HepG2 (cell line): ENCODE results near the gene SYVN1. TPM values are rescaled to one million over a fixed set of nuclear protein-coding genes. Genes with fewer than 3 reads are reported as not detected.
A peak's percentile ranks its signal among the peaks of the same experiment; 100 is the strongest.

Source experiments
- DNMT1 ChIP-seq: sonication (generic); formaldehyde crosslinking; IDR thresholded peaks from 2 replicates; pipeline ENCODE4 v1.5.1; 2020; ENCODE audit warnings: mild to moderate bottlenecking, missing genetic modification reagents
- FOXM1 ChIP-seq: sonication (generic); formaldehyde crosslinking; IDR thresholded peaks from 2 replicates; pipeline ENCODE4 v1.5.0; 2020; ENCODE audit warnings: missing genetic modification reagents
- MED1 ChIP-seq: sonication (generic); formaldehyde crosslinking; IDR thresholded peaks from 2 replicates; pipeline ENCODE4 v1.4.0; 2020; ENCODE audit warnings: missing genetic modification reagents
- RFXAP ChIP-seq: sonication (generic); formaldehyde crosslinking; IDR thresholded peaks from 2 replicates; pipeline ENCODE4 v1.4.0; 2020; ENCODE audit warnings: missing genetic modification reagents, borderline replicate concordance
- SP2 ChIP-seq: sonication (generic); formaldehyde crosslinking; IDR thresholded peaks from 2 replicates; pipeline ENCODE4 v1.5.1; 2020; ENCODE audit warnings: mild to moderate bottlenecking, missing genetic modification reagents
- ZKSCAN1 ChIP-seq: fragments of 150-350 bp; IDR thresholded peaks from 2 replicates; pipeline ENCODE4 v1.6.1; 2014; ENCODE audit warnings: low read length
- ZNF230 ChIP-seq: sonication (generic); formaldehyde crosslinking; IDR thresholded peaks from 2 replicates; pipeline ENCODE4 v1.4.0; 2020; ENCODE audit warnings: mild to moderate bottlenecking, missing genetic modification reagents
- ZNF616 ChIP-seq: sonication (generic); formaldehyde crosslinking; IDR thresholded peaks from 2 replicates; pipeline ENCODE4 v1.5.0; 2020; ENCODE audit warnings: low read depth, mild to moderate bottlenecking, missing genetic modification reagents
- ZSCAN22 ChIP-seq: sonication (generic); formaldehyde crosslinking; IDR thresholded peaks from 2 replicates; pipeline ENCODE4 v1.4.0; 2020; ENCODE audit warnings: mild to moderate bottlenecking, missing genetic modification reagents
- polyA plus RNA-seq, 8 experiments: library from polyadenylated mRNA; depleted of rRNA in 3 of 8; stranded (reverse) in 7 of 8; unstranded in 1 of 8; fragments of >200 nt; fragmentation: Illumina TruSeq in 4 of 8; extraction: Trizol in 4 of 8; gene quantifications; 2 replicates each; pipeline versions ENCODE4 v1.2.1 to v1.2.3, GENCODE V29; 2011 to 2016; ENCODE audit warnings: low read depth in 4 of 8, missing spikeins in 1 of 8, mixed read lengths in 1 of 8; ENCODE audit not compliant: insufficient read depth in 1 of 8
- total RNA-seq, 5 experiments: library from RNA; depleted of rRNA; stranded (reverse); fragments of >200 nt; fragmentation: Illumina TruSeq; extraction: Trizol; gene quantifications; 2 replicates each; pipeline ENCODE4 v1.2.3, GENCODE V29; 2016; ENCODE audit warnings: low read depth in 1 of 5
- TF ChIP-seq, protein P1 (sequence below), 2 experiments: sonication (generic) in 1 of 2; formaldehyde crosslinking in 1 of 2; IDR thresholded peaks; 2 replicates each; pipeline versions ENCODE4 v1.4.0 to v1.6.1; 2016 to 2020; ENCODE audit warnings: borderline replicate concordance in 1 of 2, low read depth in 1 of 2, mild to moderate bottlenecking in 1 of 2, missing genetic modification reagents in 1 of 2
- TF ChIP-seq, protein P2 (sequence below): IDR thresholded peaks from 2 replicates; pipeline ENCODE4 v1.6.1; 2016; ENCODE audit warnings: missing compliant biosample characterization, missing genetic modification reagents, borderline replicate concordance
- TF ChIP-seq, protein P3 (sequence below): sonication (generic); formaldehyde crosslinking; IDR thresholded peaks from one replicate; pipeline ENCODE4 v1.5.1; 2020; ENCODE audit warnings: mild to moderate bottlenecking, missing genetic modification reagents; ENCODE audit errors: not compliant biosample characterization

Gene SYVN1
- total and polyA plus RNA-seq, 2 of the 13 experiments (the other 11 are each of a cell fraction or from before 2014, with no cell fraction given), result 10.3 to 22.5 TPM

DNA sequence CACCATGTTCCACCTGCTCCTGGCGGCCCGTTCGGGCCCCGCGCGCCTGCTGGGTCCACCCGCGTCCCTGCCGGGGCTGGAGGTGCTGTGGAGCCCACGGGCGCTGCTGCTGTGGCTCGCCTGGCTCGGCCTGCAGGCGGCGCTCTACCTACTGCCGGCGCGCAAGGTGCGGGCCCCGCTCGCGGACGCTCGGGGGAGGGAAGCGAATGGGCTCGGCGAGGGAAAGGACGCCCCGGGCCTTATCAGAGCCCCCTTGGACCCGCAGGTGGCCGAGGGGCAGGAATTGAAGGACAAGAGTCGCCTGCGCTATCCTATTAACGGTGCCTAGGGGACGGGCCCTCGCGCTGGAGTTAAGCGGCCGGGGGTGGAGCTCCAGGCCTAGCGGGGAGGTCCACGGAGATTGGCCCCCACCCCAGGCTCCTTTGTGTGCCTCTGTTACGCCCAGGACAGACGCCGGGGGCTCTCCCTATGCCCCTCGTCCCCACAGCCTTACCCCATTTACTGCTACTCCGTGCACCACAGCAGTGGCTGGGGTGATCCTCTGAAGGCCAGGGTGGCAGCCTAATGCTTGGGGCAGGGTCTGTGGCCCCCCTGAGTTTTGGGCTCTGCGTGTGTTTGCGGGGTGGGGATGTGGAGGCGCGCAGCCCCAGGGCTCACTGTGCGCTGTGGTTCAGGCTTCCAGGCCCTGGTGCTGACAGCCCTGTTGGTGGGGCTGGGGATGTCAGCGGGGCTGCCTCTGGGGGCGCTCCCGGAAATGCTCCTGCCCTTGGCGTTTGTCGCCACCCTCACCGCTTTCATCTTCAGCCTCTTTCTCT lies 21.6 kb downstream of the SYVN1 start (continued):
- TF ChIP-seq, protein P1, sequence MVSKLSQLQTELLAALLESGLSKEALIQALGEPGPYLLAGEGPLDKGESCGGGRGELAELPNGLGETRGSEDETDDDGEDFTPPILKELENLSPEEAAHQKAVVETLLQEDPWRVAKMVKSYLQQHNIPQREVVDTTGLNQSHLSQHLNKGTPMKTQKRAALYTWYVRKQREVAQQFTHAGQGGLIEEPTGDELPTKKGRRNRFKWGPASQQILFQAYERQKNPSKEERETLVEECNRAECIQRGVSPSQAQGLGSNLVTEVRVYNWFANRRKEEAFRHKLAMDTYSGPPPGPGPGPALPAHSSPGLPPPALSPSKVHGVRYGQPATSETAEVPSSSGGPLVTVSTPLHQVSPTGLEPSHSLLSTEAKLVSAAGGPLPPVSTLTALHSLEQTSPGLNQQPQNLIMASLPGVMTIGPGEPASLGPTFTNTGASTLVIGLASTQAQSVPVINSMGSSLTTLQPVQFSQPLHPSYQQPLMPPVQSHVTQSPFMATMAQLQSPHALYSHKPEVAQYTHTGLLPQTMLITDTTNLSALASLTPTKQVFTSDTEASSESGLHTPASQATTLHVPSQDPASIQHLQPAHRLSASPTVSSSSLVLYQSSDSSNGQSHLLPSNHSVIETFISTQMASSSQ (IDR thresholded peaks at IDR 0.05; ENCODE audit: low read depth), result no peak
- TF ChIP-seq, protein P1 (CRISPR knock-in tag; IDR thresholded peaks at IDR 0.05; ENCODE audit: borderline replicate concordance), result no peak; the same call in 1 of the 2 replicates
- no peak for TF ChIP-seq FOXM1 (CRISPR knock-in tag)
- no peak for TF ChIP-seq ZSCAN22 (CRISPR knock-in tag)
- TF ChIP-seq ZNF230 (CRISPR knock-in tag), result no peak
- TF ChIP-seq, protein P2, sequence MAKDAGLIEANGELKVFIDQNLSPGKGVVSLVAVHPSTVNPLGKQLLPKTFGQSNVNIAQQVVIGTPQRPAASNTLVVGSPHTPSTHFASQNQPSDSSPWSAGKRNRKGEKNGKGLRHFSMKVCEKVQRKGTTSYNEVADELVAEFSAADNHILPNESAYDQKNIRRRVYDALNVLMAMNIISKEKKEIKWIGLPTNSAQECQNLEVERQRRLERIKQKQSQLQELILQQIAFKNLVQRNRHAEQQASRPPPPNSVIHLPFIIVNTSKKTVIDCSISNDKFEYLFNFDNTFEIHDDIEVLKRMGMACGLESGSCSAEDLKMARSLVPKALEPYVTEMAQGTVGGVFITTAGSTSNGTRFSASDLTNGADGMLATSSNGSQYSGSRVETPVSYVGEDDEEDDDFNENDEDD (CRISPR knock-in tag), result peak; percentile 54; the same call in 1 of the 2 replicates
- 0 out of 2 replicates have a peak, but pooled peaks have one; percentile 30 for TF ChIP-seq ZNF616 (CRISPR knock-in tag)
- TF ChIP-seq, protein P3, sequence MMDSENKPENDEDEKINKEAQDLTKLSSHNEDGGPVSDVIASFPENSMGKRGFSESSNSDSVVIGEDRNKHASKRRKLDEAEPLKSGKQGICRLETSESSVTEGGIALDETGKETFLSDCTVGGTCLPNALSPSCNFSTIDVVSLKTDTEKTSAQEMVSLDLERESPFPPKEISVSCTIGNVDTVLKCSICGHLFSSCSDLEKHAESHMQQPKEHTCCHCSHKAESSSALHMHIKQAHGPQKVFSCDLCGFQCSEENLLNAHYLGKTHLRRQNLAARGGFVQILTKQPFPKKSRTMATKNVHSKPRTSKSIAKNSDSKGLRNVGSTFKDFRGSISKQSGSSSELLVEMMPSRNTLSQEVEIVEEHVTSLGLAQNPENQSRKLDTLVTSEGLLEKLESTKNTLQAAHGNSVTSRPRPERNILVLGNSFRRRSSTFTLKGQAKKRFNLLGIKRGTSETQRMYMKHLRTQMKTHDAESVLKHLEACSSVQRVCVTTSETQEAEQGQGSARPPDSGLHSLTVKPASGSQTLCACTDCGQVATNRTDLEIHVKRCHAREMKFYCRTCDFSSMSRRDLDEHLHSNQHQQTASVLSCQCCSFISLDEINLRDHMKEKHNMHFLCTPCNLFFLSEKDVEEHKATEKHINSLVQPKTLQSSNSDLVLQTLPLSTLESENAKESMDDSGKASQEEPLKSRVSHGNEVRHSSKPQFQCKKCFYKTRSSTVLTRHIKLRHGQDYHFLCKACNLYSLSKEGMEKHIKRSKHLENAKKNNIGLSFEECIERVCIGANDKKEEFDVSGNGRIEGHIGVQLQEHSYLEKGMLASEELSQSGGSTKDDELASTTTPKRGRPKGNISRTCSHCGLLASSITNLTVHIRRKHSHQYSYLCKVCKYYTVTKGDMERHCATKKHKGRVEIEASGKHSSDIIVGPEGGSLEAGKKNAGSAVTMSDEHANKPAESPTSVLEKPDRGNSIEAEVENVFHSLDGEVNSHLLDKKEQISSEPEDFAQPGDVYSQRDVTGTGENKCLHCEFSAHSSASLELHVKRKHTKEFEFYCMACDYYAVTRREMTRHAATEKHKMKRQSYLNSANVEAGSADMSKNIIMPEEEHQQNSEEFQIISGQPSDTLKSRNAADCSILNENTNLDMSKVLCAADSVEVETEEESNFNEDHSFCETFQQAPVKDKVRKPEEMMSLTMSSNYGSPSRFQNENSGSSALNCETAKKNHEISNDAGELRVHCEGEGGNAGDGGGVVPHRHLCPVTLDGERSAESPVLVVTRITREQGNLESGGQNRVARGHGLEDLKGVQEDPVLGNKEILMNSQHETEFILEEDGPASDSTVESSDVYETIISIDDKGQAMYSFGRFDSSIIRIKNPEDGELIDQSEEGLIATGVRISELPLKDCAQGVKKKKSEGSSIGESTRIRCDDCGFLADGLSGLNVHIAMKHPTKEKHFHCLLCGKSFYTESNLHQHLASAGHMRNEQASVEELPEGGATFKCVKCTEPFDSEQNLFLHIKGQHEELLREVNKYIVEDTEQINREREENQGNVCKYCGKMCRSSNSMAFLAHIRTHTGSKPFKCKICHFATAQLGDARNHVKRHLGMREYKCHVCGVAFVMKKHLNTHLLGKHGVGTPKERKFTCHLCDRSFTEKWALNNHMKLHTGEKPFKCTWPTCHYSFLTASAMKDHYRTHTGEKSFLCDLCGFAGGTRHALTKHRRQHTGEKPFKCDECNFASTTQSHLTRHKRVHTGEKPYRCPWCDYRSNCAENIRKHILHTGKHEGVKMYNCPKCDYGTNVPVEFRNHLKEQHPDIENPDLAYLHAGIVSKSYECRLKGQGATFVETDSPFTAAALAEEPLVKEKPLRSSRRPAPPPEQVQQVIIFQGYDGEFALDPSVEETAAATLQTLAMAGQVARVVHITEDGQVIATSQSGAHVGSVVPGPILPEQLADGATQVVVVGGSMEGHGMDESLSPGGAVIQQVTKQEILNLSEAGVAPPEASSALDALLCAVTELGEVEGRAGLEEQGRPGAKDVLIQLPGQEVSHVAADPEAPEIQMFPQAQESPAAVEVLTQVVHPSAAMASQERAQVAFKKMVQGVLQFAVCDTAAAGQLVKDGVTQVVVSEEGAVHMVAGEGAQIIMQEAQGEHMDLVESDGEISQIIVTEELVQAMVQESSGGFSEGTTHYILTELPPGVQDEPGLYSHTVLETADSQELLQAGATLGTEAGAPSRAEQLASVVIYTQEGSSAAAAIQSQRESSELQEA (CRISPR knock-in tag), result peak; percentile 77
- TF ChIP-seq DNMT1 (CRISPR knock-in tag), result no peak
- TF ChIP-seq MED1, result peak; percentile 42; the same call in 1 of the 2 replicates
- TF ChIP-seq ZKSCAN1, result no peak
- TF ChIP-seq SP2, result peak; percentile 29; the same call in 1 of the 2 replicates
- peak; percentile 60; the same call in 1 of the 2 replicates for TF ChIP-seq RFXAP (CRISPR knock-in tag)
